ENCODE data around the gene CASKIN1. TPM values are rescaled to one million over a fixed set of nuclear protein-coding genes. Genes with fewer than 3 reads are reported as not detected.

Gene CASKIN1
- total and polyA plus RNA-seq, 2 experiments from 2014 or later = 1.0 to 6.2 TPM

DNA sequence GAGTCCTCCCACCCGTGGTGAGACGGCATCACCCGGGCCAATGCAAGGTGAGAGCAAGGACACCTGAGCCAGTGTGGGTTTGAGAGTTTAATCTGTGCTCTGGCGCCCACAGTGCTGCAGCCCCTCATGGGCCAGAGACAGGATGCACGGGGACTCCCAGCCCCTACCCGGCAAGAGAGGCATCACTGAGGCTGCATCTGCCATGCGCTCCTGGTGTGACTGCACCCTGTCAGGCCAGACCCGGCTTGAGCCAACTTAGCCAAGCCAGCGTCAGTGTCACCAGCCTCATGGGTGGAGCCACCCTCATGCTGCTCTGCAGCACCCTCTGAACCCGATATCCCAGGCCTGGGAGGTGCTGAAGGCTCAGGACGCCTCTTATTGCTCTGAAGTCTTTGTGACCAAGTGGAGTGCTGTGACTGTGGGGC lies 15.5 kb upstream of the CASKIN1 start:
- DNase-seq (ENCODE audit: low spot score) (no peak), ATAC-seq (no peak)
- no peaks in the 10 kb centered on the region for H3K9me2 ChIP-seq (ENCODE audit: insufficient read depth)
- Mint-ChIP-seq H3K27me3 (ENCODE audit: insufficient read depth, low read depth, poor library complexity) (peaks cover 20% of the 10 kb centered on the region), H3K36me3 (ENCODE audit: low read depth) (peaks cover 31% of the 10 kb centered on the region), H3K4me3 (peak overlapping the region; percentile 52), H3K9me3 (no peaks in the 10 kb centered on the region; the same call in 2 of the 3 replicates), H3K27ac (peak overlapping the region; percentile 77), H3K4me1 (peaks cover 23% of the 10 kb centered on the region)
- no peak overlapping the region for H3K4me2 ChIP-seq
- no peak overlapping the region for H3K27ac ChIP-seq (ENCODE audit: low read depth)
- H3K27me3 ChIP-seq (ENCODE audit: insufficient read depth) = no peaks in the 10 kb centered on the region
- H3K4me3 ChIP-seq = no peak overlapping the region
- H3K4me1 ChIP-seq (ENCODE audit: insufficient read depth) = peaks cover 10% of the 10 kb centered on the region; the same call in 1 of the 2 replicates
- TF ChIP-seq STAT1 (IDR thresholded peaks at IDR 0.05; ENCODE audit: unreplicated experiment) (no peak), JUNB (IDR thresholded peaks at IDR 0.05; ENCODE audit: unreplicated experiment) (no peak), POLR2AphosphoS5 (IDR thresholded peaks at IDR 0.05; ENCODE audit: low read depth) (peak; percentile 54; the same call in 1 of the 2 replicates)
- TF ChIP-seq, protein P1, sequence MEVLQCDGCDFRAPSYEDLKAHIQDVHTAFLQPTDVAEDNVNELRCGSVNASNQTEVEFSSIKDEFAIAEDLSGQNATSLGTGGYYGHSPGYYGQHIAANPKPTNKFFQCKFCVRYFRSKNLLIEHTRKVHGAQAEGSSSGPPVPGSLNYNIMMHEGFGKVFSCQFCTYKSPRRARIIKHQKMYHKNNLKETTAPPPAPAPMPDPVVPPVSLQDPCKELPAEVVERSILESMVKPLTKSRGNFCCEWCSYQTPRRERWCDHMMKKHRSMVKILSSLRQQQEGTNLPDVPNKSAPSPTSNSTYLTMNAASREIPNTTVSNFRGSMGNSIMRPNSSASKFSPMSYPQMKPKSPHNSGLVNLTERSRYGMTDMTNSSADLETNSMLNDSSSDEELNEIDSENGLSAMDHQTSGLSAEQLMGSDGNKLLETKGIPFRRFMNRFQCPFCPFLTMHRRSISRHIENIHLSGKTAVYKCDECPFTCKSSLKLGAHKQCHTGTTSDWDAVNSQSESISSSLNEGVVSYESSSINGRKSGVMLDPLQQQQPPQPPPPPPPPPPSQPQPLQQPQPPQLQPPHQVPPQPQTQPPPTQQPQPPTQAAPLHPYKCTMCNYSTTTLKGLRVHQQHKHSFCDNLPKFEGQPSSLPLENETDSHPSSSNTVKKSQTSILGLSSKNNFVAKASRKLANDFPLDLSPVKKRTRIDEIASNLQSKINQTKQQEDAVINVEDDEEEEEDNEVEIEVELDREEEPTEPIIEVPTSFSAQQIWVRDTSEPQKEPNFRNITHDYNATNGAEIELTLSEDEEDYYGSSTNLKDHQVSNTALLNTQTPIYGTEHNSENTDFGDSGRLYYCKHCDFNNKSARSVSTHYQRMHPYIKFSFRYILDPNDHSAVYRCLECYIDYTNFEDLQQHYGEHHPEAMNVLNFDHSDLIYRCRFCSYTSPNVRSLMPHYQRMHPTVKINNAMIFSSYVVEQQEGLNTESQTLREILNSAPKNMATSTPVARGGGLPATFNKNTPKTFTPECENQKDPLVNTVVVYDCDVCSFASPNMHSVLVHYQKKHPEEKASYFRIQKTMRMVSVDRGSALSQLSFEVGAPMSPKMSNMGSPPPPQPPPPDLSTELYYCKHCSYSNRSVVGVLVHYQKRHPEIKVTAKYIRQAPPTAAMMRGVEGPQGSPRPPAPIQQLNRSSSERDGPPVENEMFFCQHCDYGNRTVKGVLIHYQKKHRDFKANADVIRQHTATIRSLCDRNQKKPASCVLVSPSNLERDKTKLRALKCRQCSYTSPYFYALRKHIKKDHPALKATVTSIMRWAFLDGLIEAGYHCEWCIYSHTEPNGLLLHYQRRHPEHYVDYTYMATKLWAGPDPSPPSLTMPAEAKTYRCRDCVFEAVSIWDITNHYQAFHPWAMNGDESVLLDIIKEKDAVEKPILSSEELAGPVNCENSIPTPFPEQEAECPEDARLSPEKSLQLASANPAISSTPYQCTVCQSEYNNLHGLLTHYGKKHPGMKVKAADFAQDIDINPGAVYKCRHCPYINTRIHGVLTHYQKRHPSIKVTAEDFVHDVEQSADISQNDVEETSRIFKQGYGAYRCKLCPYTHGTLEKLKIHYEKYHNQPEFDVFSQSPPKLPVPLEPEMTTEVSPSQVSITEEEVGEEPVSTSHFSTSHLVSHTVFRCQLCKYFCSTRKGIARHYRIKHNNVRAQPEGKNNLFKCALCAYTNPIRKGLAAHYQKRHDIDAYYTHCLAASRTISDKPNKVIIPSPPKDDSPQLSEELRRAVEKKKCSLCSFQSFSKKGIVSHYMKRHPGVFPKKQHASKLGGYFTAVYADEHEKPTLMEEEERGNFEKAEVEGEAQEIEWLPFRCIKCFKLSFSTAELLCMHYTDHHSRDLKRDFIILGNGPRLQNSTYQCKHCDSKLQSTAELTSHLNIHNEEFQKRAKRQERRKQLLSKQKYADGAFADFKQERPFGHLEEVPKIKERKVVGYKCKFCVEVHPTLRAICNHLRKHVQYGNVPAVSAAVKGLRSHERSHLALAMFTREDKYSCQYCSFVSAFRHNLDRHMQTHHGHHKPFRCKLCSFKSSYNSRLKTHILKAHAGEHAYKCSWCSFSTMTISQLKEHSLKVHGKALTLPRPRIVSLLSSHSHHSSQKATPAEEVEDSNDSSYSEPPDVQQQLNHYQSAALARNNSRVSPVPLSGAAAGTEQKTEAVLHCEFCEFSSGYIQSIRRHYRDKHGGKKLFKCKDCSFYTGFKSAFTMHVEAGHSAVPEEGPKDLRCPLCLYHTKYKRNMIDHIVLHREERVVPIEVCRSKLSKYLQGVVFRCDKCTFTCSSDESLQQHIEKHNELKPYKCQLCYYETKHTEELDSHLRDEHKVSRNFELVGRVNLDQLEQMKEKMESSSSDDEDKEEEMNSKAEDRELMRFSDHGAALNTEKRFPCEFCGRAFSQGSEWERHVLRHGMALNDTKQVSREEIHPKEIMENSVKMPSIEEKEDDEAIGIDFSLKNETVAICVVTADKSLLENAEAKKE (CRISPR knock-in tag; IDR thresholded peaks at IDR 0.05) = no peak
- peaks cover 19% of the 10 kb centered on the region for H3K79me2 ChIP-seq (replicated peaks; ENCODE audit: insufficient read depth)
- peaks cover 36% of the 10 kb centered on the region; the same call in 1 of the 2 replicates for H3F3A ChIP-seq (replicated peaks; ENCODE audit: low read depth)
- H3K36me3 ChIP-seq (ENCODE audit: insufficient read depth) = 0 out of 2 replicates have a peak, but pooled peaks cover 5% of the 10 kb centered on the region
- H4K20me1 ChIP-seq (replicated peaks; ENCODE audit: insufficient read depth) = peaks cover 18% of the 10 kb centered on the region
- no peak overlapping the region for H2AFZ ChIP-seq

Data from GM23338 (cell line).